Transverse colon (tissue), 3 donors: Measurements from ENCODE around the gene SMAD1.

Experiments
- EP300 ChIP-seq: sonication (generic); formaldehyde crosslinking; IDR thresholded peaks from one replicate; pipeline ENCODE4 v1.6.1; 2017; ENCODE audit warnings: antibody characterized with exemption, low read depth
- POLR2A ChIP-seq: fragments of 450-650 bp; IDR thresholded peaks from one replicate; pipeline ENCODE4 v1.6.1; 2016; ENCODE audit warnings: antibody characterized with exemption, mild to moderate bottlenecking, moderate library complexity
- TF ChIP-seq, protein P1 (sequence below), 5 experiments: fragments of 200-600 bp in 3 of 5; fragments of 450-650 bp in 2 of 5; sonication (generic) in 3 of 5; IDR thresholded peaks; 1 replicate in 2 of 5; 2 replicates in 3 of 5; pipeline ENCODE4 v1.5.1; 2016 to 2017; ENCODE audit warnings: antibody characterized with exemption in 5 of 5, inconsistent platforms in 3 of 5, mild to moderate bottlenecking in 2 of 5, moderate library complexity in 1 of 5

GRCh38 chr4:145435646-145436045 lies 46.0 kb upstream of the SMAD1 start:
- TF ChIP-seq, protein P1, sequence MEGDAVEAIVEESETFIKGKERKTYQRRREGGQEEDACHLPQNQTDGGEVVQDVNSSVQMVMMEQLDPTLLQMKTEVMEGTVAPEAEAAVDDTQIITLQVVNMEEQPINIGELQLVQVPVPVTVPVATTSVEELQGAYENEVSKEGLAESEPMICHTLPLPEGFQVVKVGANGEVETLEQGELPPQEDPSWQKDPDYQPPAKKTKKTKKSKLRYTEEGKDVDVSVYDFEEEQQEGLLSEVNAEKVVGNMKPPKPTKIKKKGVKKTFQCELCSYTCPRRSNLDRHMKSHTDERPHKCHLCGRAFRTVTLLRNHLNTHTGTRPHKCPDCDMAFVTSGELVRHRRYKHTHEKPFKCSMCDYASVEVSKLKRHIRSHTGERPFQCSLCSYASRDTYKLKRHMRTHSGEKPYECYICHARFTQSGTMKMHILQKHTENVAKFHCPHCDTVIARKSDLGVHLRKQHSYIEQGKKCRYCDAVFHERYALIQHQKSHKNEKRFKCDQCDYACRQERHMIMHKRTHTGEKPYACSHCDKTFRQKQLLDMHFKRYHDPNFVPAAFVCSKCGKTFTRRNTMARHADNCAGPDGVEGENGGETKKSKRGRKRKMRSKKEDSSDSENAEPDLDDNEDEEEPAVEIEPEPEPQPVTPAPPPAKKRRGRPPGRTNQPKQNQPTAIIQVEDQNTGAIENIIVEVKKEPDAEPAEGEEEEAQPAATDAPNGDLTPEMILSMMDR (IDR thresholded peaks at IDR 0.05), result no peak
- TF ChIP-seq EP300, result no peak
- TF ChIP-seq POLR2A, result no peak
